ENCODE measurements around the gene EPN2. TPM values are rescaled to one million over a fixed set of nuclear protein-coding genes. Genes with fewer than 3 reads are reported as not detected.
A peak's percentile ranks its signal among the peaks of the same experiment; 100 is the strongest.
"Not testable (repeated sequence)": the region's sequence is repeated elsewhere in the genome, so short reads cannot be mapped to it uniquely, and the experiment has no call there.

The EPN2 gene
- polyA plus RNA-seq (ENCODE audit: insufficient read length in 10 of 10): 10 to 100 TPM; 23.0 to 33.8 (median 27.6) TPM
- long read RNA-seq, donor 1, full-length matches to known transcripts: 9 of 22 reads
- long read RNA-seq, donor 1, partial matches to known transcripts: 13 of 22 reads
- long read RNA-seq, donor 1, other reads (novel, unspliced or antisense): 0 of 22 reads
- long read RNA-seq, donor 2, full-length matches to known transcripts: 4 of 4 reads
- long read RNA-seq, donor 2, partial matches to known transcripts: 0 of 4 reads
- long read RNA-seq, donor 2, other reads (novel, unspliced or antisense): 0 of 4 reads
- long read RNA-seq, donor 3: 0 reads
- long read RNA-seq, donor 4, transcript EPN2-221 (3 exons, 309 nt): major isoform, 5 of 19 reads
- long read RNA-seq, donor 4, partial matches to known transcripts: 12 of 19 reads
- long read RNA-seq, donor 4, other reads (novel, unspliced or antisense): 0 of 19 reads
- long read RNA-seq, donor 5, full-length matches to known transcripts: 13 of 13 reads
- long read RNA-seq, donor 5, partial matches to known transcripts: 0 of 13 reads
- long read RNA-seq, donor 5, other reads (novel, unspliced or antisense): 0 of 13 reads
- long read RNA-seq, donor 6, full-length matches to known transcripts: 15 of 15 reads
- long read RNA-seq, donor 6, partial matches to known transcripts: 0 of 15 reads
- long read RNA-seq, donor 6, other reads (novel, unspliced or antisense): 0 of 15 reads
- long read RNA-seq, donor 7, full-length matches to known transcripts: 12 of 12 reads
- long read RNA-seq, donor 7, partial matches to known transcripts: 0 of 12 reads
- long read RNA-seq, donor 7, other reads (novel, unspliced or antisense): 0 of 12 reads
- long read RNA-seq, donor 8, transcript EPN2-221 (3 exons, 309 nt): major isoform, 10 of 11 reads
- long read RNA-seq, donor 8, partial matches to known transcripts: 0 of 11 reads
- long read RNA-seq, donor 8, other reads (novel, unspliced or antisense): 0 of 11 reads
- long read RNA-seq, donor 9, partial matches to known transcripts: 0 of 1 reads
- long read RNA-seq, donor 9, other reads (novel, unspliced or antisense): 0 of 1 reads

DNA sequence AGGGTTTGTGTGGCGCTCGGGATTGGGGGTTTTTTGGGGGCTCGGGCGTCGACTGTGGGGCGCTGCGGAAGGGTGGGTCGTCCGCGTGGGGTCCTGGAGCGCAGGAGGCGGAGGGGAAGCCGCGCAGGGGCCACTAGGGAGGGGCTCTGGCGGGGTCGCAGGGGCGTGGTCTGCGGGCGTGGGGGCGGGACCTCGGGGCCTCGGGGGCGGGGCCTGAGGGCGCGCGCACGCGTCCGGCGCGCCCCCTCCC, at the start of gene EPN2:
Gene EPN2, plus strand, starts transcription at position 228 of the 250 bp plus-strand sequence. CDS start 45,754 bp downstream, outside the sequence.
- DNase-seq: peak; percentile 56 to 80 (median 67)

DNA sequence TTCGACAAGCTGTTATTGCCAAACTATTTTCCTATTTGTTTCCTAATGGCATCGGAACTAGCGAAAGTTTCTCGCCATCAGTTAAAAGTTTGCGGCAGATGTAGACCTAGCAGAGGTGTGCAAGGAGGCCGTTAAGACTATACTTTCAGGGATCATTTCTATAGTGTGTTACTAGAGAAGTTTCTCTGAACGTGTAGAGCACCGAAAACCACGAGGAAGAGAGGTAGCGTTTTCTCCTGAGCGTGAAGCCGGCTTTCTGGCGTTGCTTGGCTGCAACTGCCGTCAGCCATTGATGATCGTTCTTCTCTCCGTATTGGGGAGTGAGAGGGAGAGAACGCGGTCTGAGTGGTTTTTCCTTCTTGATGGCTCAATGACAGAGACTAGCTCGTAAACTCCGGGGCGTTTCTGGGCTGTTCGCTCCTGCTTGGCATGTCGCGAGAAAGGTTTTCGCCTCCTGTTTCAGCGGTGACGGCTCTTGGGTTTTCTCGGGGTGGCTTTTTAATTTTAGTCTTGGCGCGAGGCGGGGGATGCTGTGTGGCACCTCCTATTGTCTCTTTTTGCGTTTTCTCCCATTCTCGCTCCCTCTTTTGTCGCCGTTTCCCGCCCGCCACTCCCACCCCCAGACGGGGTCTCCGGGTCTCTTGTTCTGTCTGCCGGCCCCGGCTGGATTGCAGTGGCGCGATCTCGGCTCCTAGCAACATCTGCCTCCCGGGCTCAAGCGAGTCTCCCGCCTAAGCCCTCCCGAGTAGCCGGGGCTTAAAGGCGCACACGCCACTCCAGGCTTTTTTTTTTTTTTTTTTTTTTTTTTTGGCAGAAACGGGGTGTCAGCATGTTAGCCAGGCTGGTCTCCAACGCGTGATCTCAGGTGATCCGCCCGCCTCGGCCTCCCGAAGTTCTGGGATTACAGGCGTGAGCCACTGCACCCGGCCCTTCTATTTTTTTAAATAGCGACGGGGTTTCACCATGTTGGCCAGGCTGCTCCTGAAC, 49.0 kb upstream of the EPN2 start:
- not testable (repeated sequence) for DNase-seq

DNA sequence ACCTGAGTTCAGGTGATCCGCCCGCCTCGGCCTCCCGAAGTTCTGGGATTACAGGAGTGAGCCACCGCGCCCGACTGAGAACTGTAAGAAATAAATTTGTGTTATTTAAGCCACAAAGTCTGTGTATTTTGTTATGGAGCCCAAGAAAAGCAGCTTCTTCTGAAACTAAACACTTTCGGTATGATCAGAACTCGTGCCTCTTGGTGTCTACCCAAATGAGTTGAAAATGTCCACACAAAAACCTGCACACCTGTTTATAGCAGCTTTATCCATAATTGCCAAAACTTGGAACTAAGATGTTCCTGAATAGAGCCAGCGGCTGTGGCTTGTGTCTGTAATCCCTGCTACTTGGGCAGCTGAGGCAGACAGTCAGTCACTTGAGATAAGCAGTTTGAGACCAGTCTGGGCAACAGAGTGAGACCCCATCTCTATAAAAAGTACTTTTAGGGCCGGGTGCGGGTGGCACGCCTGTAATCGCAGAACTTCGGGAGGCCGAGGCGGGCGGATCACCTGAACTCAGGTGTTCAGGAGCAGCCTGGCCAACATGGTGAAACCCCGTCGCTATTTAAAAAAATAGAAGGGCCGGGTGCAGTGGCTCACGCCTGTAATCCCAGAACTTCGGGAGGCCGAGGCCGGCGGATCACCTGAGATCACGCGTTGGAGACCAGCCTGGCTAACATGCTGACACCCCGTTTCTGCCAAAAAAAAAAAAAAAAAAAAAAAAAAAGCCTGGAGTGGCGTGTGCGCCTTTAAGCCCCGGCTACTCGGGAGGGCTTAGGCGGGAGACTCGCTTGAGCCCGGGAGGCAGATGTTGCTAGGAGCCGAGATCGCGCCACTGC, 48.1 kb upstream of the EPN2 start:
- not testable (repeated sequence) for DNase-seq

DNA sequence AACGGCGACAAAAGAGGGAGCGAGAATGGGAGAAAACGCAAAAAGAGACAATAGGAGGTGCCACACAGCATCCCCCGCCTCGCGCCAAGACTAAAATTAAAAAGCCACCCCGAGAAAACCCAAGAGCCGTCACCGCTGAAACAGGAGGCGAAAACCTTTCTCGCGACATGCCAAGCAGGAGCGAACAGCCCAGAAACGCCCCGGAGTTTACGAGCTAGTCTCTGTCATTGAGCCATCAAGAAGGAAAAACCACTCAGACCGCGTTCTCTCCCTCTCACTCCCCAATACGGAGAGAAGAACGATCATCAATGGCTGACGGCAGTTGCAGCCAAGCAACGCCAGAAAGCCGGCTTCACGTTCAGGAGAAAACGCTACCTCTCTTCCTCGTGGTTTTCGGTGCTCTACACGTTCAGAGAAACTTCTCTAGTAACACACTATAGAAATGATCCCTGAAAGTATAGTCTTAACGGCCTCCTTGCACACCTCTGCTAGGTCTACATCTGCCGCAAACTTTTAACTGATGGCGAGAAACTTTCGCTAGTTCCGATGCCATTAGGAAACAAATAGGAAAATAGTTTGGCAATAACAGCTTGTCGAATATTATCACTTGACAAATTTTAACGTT, 47.3 kb upstream of the EPN2 start:
- not testable (repeated sequence) for DNase-seq

DNA sequence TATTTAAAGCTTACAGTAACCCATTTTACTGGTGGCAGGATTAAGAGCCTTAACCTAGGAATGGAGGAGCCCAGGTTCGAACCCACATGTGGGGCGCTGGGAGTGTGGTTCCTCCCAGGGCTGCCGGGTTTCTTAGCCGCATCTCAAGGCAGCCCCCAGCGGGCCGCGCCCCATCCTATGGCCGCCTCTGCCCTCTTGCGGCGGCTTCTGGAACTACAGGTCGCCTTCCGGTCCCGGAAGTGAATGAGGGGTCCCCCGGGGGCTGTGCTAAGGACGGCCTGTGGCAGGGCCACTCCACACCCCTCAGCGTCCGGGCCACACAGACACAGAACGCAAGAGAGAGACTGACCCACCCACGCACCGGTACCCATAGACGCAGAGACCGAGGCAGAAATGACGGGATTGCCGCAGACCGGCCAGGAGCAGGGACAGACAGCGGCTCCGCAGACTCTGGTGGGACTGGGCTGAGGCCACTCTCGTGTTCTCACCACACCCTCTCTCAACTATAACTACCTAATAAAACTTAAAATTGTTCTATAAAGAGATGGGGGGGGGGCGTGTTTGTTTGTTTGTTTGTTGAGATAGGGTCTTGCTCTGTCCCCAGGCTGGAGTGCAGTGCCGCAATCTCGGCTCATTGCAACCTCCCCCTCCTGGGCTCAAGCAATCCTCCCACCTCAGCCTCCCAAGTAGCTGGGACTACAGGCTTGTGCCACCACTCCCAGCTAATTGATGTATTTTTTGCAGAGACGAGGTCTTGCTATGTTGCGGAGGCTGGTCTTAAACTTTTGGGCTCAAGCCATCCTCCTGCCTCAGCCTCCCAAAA, 40.6 kb upstream of the EPN2 start:
- DNase-seq: not testable (repeated sequence)

DNA sequence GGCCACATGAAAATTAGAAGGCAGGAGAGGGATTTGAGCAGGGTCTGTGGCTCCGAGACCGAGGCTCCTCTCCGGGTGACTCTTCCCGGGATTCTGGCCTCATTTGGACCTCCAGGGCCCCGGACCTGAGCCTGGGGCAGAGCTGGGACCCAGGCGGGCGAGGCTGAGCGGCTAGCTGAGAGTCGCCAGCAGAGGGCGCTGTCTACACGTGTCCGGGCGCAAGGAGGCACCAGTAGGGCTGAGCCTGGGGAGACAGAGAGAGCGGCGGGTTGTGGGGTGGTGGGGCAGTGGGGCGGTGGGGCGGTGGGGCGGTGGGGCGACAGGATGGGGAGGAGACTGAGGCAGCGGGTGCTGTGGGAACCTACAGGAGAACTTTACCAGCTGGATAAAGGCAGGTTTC, 34.7 kb upstream of the EPN2 start:
- not testable (repeated sequence) for DNase-seq

DNA sequence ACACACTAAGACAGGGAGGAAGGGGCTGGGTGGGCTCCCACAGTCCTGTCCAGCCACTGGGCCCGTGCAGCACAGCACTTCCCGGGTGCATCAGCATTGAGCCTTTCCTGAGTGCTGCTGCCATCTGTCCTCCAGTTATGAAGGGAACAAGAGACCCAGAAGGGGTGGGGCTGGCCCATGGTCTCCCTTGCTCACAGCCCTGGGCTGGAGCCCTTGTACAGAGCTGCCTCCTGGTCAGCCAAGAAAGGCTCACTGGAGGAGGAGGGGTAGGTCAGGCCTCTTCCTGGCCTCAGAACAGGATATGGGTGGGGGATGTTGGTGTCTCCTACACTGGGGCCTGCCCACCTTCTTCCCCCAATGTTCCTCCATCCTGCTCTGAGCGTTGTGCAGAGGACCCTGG, 33.7 kb upstream of the EPN2 start:
- DNase-seq: not testable (repeated sequence)

DNA sequence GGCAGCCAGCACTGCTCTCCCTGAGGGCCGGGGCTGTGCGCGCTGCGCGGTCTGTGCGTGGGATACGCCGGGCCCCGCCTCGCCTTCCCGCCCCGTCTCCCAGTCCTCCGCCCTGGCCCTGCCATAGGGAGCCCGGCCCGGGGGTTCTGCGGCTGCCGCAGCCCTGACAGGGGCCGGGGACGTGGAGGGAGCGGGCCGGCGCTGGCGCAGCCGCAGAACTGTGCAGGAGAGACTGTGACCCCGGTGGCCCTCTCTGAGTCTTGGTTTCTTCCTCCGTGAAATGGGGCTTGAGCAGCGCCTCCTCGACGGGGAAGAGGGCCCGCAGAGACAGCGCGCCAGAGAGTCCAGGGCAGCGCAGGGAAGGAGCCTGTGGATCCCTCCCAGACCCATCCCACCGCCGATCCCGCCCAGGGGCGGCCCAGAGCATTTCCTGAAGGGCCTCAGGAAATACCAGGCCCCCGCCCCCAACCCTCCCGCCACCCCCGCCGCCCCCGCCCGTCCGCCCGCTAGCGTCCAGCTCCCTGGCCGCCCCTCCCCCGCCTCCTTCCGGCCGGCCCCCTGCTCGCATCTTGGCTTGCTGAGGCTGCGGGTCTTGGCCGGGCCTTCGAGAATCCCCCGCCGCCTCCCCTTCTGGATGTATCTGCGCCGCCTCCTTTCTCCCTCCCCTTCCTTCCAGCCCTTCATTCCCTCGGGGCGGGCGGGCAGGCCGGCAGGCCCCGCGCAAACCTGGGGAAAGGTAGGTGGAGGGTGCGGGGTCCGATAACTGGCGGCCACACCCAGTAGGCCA, 21.9 kb upstream of the EPN2 start:
- not testable (repeated sequence) for DNase-seq

DNA sequence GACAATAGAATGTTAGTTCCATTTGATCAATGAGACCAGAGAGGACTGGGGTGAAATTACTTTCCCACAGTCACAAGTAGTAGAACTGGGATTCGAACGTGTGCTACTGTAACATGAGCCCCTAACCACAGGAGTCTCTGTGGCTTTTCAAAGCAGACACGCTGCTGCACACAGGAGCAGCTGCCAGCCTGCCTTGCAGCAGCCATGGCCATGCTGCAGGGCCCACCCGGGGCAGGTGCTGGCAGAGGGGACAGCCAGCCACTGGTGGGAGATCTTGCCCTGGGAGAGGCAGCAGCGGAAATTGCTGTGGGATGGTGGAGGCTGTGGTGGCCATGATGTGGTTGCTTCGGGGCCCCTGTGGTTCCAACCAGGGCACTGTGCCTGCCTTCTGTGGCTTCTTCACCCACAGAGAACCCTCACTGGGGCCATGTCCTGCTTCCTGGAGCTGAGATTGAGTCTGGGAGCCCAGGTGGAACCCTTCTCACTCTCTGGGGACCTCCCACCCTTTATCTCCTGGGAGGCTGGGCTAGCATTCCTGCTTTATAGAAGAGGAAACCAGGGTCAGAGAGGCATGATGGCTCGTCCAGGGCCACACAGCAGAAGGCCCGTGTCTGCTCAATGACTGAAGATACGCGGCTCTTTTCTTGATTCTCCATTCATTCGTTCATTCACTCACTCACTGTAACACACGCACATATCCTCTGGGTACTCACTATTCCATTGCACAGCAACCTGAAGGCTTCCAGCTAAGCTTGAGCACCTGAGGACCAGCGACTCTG, 20.8 kb upstream of the EPN2 start:
- DNase-seq: not testable (repeated sequence)

DNA sequence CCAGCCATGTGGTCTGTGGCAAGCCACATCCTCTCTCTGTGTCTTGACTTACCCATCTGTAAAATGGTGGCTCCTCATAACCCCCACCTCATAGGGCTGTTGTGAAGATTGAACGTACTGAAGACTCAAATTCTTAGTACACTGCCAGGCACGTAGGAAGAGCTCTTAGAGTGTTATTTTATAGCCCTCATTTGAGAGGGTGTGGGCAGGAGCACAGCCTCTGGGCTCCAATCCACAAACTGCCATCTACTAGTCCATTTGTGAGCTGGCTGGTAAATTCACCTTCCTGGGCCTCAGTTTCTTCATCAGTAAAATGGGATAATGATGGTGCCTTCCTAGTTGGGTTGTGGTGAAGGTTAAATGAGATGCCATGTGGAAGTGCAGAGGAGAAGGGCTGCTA, 18.3 kb upstream of the EPN2 start:
- not testable (repeated sequence) for DNase-seq

DNA sequence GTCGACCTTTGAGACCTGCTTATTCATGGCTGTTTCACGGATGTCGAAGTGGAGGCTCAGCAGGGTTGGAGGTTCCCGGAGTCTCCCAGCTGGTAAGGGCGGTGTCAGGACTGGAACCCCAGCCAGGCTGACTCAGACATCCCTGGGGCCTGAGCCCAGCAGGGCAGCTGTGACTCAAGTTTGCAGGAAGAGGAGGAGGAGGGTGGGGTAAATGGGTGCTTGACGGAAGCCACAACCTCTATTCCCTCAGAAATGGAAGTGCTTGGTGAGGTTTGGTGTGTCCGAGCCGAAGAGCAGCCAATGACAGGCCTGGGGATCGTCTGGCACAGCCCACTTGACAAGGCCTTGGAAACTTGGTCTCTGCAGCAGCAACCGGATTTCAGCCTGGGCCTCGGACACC, 17.8 kb upstream of the EPN2 start:
- not testable (repeated sequence) for DNase-seq

DNA sequence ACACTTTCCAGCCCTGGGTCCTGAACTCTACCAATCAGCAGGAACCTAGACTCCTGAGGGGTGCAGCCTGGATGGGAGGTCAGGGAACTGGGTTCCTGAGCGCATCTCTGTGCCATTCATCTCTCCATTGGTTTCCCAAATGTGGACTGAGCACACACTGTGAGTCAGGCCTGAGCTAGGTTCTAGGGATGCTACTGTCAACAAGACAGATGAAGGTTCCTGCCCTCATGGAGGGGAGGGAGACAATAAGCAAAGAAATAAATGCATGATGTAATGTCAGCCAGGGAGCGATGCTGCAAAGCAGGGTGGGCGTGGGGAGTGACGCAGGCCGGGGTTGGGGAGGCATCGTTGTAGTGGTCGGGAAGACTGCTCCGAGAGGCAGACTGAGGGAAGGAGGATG, 17.0 kb upstream of the EPN2 start:
- DNase-seq: not testable (repeated sequence)

DNA sequence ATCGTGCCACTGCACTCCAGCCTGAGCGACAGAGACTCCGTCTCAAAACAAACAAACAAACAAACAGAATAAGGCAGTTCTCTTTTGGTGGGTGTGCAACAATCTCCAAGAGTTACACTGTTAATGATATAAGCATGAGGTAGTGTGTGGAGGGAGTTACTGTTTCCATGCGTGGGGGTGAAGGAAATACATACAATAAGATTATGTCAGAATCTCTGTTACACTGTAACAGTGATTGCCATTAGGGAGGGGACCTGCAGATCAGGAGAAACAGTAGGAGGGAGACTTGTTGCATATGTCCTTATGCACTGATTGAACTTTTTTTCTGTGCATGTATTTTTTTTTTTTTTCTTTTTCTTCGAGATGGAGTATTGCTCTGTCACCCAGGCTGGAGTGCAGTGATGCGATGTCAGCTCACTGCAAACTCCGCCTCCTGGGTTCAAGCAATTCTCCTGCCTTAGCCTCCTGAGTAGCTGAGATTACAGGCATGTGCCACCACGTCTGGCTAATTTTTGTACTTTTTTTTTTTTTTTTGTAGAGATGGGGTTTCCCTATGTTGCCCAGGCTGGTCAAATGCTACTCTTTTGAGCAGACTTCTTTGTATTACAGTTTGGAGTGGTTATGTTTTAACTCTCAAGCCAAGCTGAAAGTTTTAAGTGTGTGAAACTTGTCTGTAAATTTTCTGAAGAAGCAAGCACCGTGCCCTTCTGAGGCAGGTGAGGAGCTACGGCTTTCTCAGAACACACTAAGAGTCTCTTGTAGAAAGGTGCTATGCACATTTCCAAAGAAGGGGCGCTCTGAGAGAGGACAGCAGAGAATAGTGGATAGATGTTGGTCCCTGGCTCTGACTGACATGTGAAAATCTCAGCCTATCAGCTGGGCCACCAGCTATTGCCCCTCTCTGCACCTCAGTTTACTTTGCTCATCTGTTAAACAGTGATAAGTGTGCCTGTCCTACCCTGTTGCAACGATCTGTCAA, 10.3 kb upstream of the EPN2 start:
- DNase-seq: not testable (repeated sequence)

DNA sequence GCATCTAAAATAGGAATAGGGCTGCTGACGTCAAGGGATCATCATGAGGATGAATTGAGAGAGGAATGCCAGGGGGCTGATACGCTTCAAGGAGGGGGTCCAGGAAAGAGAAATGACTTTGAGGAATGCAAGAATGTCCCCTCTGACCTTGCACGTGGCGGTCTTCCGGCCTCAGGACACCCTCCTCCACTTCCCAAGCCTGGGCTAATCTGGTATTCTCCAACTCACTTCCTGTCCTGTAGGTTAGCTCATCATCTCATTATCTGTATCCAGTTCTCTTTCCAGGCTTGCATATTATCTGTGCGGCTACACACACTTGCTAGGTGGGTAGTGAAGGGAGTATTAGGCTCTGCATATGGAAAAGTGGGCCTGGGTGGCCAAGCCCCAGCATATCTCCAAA, 2.5 kb upstream of the EPN2 start:
- DNase-seq: not testable (repeated sequence)

DNA sequence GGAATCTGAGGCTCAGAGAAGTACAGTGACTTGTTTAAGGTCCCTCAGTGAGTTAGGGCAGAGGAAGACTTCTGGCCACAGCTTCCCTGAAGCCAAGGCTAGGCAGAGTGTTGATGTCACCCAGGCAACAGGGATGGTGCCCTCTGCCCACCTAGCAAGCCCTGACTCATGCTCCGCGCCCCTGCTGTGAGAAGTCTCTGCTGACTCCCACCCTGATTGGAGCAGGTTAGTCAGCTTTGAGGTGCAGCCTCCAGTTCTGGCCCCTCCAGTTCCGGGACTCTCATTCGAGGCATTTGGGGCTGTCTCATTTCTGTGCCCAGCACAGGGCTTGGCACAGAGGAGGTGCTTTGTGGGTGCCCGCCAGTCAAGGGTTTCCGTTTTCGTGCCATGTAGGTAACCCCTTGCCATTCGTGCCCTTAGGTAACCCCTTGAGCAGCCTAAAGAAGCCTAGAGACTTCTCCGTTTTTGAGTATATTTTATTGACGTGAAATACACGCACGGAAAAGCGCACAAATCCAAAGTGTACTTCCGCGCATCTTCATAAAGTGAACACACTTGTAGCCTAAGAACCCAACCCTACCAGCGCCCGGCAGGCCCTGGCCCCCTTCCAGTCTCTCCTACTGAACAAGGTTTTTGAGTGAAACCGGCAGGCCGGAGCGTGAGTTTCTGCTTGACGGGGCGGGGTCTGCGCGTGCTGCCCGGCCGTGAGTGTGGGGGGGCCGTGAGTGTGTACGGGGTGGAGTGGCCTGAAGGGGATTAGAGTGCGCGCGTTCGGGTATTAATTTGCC, 621 bp upstream of the EPN2 start:
- not testable (repeated sequence) for DNase-seq

Measured in muscle of back (tissue), 13 donors.